Keratinocyte (primary cell): ENCODE measurements around the gene FAR1. TPM values are rescaled to one million over a fixed set of nuclear protein-coding genes. Genes with fewer than 3 reads are reported as not detected.

ENCODE experiments used
- DNase-seq: peaks from one replicate; pipeline ENCODE4 v3.0.0-alpha.2; 2011; ENCODE audit warnings: low read depth, missing footprints, low spot score
- FAIRE-seq: peaks from 2 replicates; lab custom pipeline; 2011; peaks lifted over from hg19 to GRCh38; lab: Jason Lieb, UNC
- H2AFZ ChIP-seq: 2 replicates; pipeline ENCODE4 v1.6.0; 2012; ENCODE audit warnings: low read length, control low read depth, inconsistent platforms; ENCODE audit not compliant: control insufficient read depth
- H3K27ac ChIP-seq: 2 replicates; pipeline ENCODE4 v1.5.1; 2011; ENCODE audit warnings: low read length; ENCODE audit not compliant: control insufficient read depth, insufficient read depth
- H3K27me3 ChIP-seq: 3 replicates; pipeline ENCODE4 v1.6.0; 2011; ENCODE audit warnings: low read length; ENCODE audit not compliant: control insufficient read depth, insufficient read depth; ENCODE audit errors: extremely low read depth
- H3K36me3 ChIP-seq, 2 experiments: 2 replicates in 1 of 2; 3 replicates in 1 of 2; pipeline ENCODE4 v1.5.1; 2011; ENCODE audit warnings: low read length in 2 of 2, mild to moderate bottlenecking in 1 of 2; ENCODE audit not compliant: control insufficient read depth in 2 of 2, insufficient read depth in 2 of 2; ENCODE audit errors: extremely low read depth in 1 of 2
- H3K4me1 ChIP-seq: 3 replicates; pipeline ENCODE4 v1.5.1; 2011; ENCODE audit warnings: low read length; ENCODE audit not compliant: control insufficient read depth, insufficient read depth; ENCODE audit errors: extremely low read depth
- H3K4me2 ChIP-seq: 3 replicates; pipeline ENCODE4 v1.6.0; 2011; ENCODE audit warnings: low read depth, low read length; ENCODE audit not compliant: control insufficient read depth, insufficient read depth; ENCODE audit errors: extremely low read depth
- H3K4me3 ChIP-seq, 3 experiments: fragments of 200-600 bp in 1 of 3; sonication (generic) in 1 of 3; 2 replicates in 2 of 3; 3 replicates in 1 of 3; pipeline ENCODE4 v1.5.1; 2011 to 2016; ENCODE audit warnings: low read length in 3 of 3, mild to moderate bottlenecking in 3 of 3, control low read depth in 2 of 3, inconsistent platforms in 1 of 3, low read depth in 1 of 3, mixed read lengths in 1 of 3, mixed run types in 1 of 3, moderate library complexity in 1 of 3; ENCODE audit not compliant: control insufficient read depth in 2 of 3, insufficient read depth in 2 of 3; ENCODE audit errors: extremely low read depth in 1 of 3
- H3K79me2 ChIP-seq: 2 replicates; pipeline ENCODE4 v1.6.0; 2012; ENCODE audit warnings: low read length; ENCODE audit not compliant: control insufficient read depth, insufficient read depth
- H3K9ac ChIP-seq: 3 replicates; pipeline ENCODE4 v1.6.0; 2011; ENCODE audit warnings: low read length; ENCODE audit not compliant: control insufficient read depth, insufficient read depth; ENCODE audit errors: extremely low read depth
- H3K9me1 ChIP-seq: 3 replicates; pipeline ENCODE4 v1.6.0; 2011; ENCODE audit warnings: low read length; ENCODE audit not compliant: control insufficient read depth, insufficient read depth; ENCODE audit errors: extremely low read depth
- H3K9me3 ChIP-seq: 2 replicates; pipeline ENCODE4 v1.5.1; 2012; ENCODE audit warnings: low read depth, low read length; ENCODE audit not compliant: control insufficient read depth
- H4K20me1 ChIP-seq: 3 replicates; pipeline ENCODE4 v1.6.0; 2011; ENCODE audit warnings: low read length; ENCODE audit not compliant: control insufficient read depth, insufficient read depth; ENCODE audit errors: extremely low read depth
- CTCF ChIP-seq, 3 experiments: IDR thresholded peaks in 1 of 3; conservative IDR thresholded peaks in 1 of 3; optimal IDR thresholded peaks in 1 of 3; 2 replicates in 2 of 3; 3 replicates in 1 of 3; pipeline versions ENCODE3 to v1.5.1; 2011; ENCODE audit warnings: low read length in 3 of 3, mild to moderate bottlenecking in 3 of 3, moderate library complexity in 2 of 3, control low read depth in 1 of 3, inconsistent platforms in 1 of 3; ENCODE audit not compliant: insufficient read depth in 2 of 3; ENCODE audit errors: extremely low read depth in 1 of 3
- EZH2 ChIP-seq: IDR thresholded peaks from one replicate; pipeline ENCODE4 v1.6.1; 2012; ENCODE audit warnings: inconsistent platforms, mild to moderate bottlenecking, low read length, moderate library complexity
- dilution Hi-C: fragments of 300-500 bp; cut with MboI; formaldehyde crosslinking; loops from one replicate; pipeline ENCODE4 v1.7.0; 2020; ENCODE audit warnings: low sequenced_read_pairs; ENCODE audit not compliant: extremely low pct_ligation_motif_present
- polyA plus RNA-seq, 5 experiments: library from polyadenylated mRNA; depleted of rRNA in 3 of 5; stranded (reverse) in 3 of 5; stranded (forward) in 1 of 5; unstranded in 1 of 5; fragments of >200 nt; gene quantifications; 1 replicate in 1 of 5; 2 replicates in 3 of 5; 3 replicates in 1 of 5; pipeline versions ENCODE4 v1.2.1 to v1.2.3, GENCODE V29; 2011 to 2012; ENCODE audit warnings: missing spikeins in 2 of 5, low read depth in 1 of 5, low replicate concordance in 1 of 5

FAR1 gene
- polyA plus RNA-seq, 1 donor (not counting 4 experiments of a cell fraction or from before 2014, with no cell fraction given): 140 TPM

- H4K20me1 ChIP-seq: peaks cover 3% of the 10 kb centered on the region
- peak overlapping the region; percentile 87 for H2AFZ ChIP-seq
- no peaks in the 10 kb centered on the region for H3K36me3 ChIP-seq
- peak; percentile 44 for FAIRE-seq
- H3K4me2 ChIP-seq: peak overlapping the region; percentile 96
- dilution Hi-C loops: no loop called here
- H3K9me3 ChIP-seq: no peaks in the 10 kb centered on the region
- peaks cover 34% of the 10 kb centered on the region for H3K79me2 ChIP-seq
- H3K9me1 ChIP-seq: no peaks in the 10 kb centered on the region
- TF ChIP-seq CTCF (optimal IDR thresholded peaks at IDR 0.05 in 1 of 3, IDR thresholded peaks at IDR 0.05 in 1 of 3, conservative IDR thresholded peaks at IDR 0.05 in 1 of 3; ENCODE audit: extremely low read depth in 1 of 3, insufficient read depth in 2 of 3, low read length in 3 of 3): no peak
- TF ChIP-seq EZH2: no peak
- H3K4me3 ChIP-seq: peak overlapping the region in 2 of 3 experiments; percentile 66 to 84
- peak overlapping the region; percentile 80 for H3K27ac ChIP-seq
- H3K27me3 ChIP-seq: no peaks in the 10 kb centered on the region
- no peak for DNase-seq
- peak overlapping the region; percentile 71 for H3K9ac ChIP-seq
- peaks cover 53% of the 10 kb centered on the region for H3K4me1 ChIP-seq
Measured at GRCh38 chr11:13667245-13667644, 1.2 kb upstream of the FAR1 start.

- Histone ChIP-seq H4K20me1 (peaks cover 3% of the 10 kb centered on the region), H2AFZ (peak overlapping the region; percentile 87), H3K9me1 (no peaks in the 10 kb centered on the region), H3K27ac (peak overlapping the region; percentile 80), H3K4me3 (peak overlapping the region; percentile 66 to 84 (median 80)), H3K27me3 (no peaks in the 10 kb centered on the region), H3K9ac (peak overlapping the region; percentile 71), H3K4me1 (peaks cover 53% of the 10 kb centered on the region), H3K9me3 (no peaks in the 10 kb centered on the region), H3K79me2 (peaks cover 39% of the 10 kb centered on the region), H3K4me2 (peak overlapping the region; percentile 96), H3K36me3 (no peaks in the 10 kb centered on the region)
- DNase-seq: no peak
- dilution Hi-C loops: no loop called here
- FAIRE-seq: no peak
- TF ChIP-seq CTCF (optimal IDR thresholded peaks at IDR 0.05 in 1 of 3, IDR thresholded peaks at IDR 0.05 in 1 of 3, conservative IDR thresholded peaks at IDR 0.05 in 1 of 3; ENCODE audit: extremely low read depth in 1 of 3, insufficient read depth in 2 of 3, low read length in 3 of 3): no peak
- TF ChIP-seq EZH2: no peak
Measured at GRCh38 chr11:13667795-13668101, 720 bp upstream of the FAR1 start.
